Colonic mucosa (tissue), 4 donors: Measurements from ENCODE around the gene SPSB1. TPM values are rescaled to one million over a fixed set of nuclear protein-coding genes. Genes with fewer than 3 reads are reported as not detected.

ENCODE experiments used
- DNase-seq: peaks from one replicate; pipeline ENCODE4 v3.0.0-alpha.2; 2020
- H3K27ac ChIP-seq: fragments of 200-600 bp; one replicate; pipeline ENCODE4 v1.8.0; 2021
- H3K27me3 ChIP-seq: fragments of 200-600 bp; one replicate; pipeline ENCODE4 v1.8.0; 2021
- H3K36me3 ChIP-seq: fragments of 200-600 bp; one replicate; pipeline ENCODE4 v1.8.0; 2021
- H3K4me1 ChIP-seq: fragments of 200-600 bp; one replicate; pipeline ENCODE4 v1.8.0; 2021; ENCODE audit warnings: mild to moderate bottlenecking
- H3K4me3 ChIP-seq: fragments of 200-600 bp; one replicate; pipeline ENCODE4 v1.8.0; 2021
- H3K9ac ChIP-seq, 2 donors: one replicate each; pipeline ENCODE4 v1.7.0; 2013; ENCODE audit warnings: control low read depth in 2 of 2, low read depth in 2 of 2, low read length in 2 of 2
- H3K9me3 ChIP-seq: fragments of 200-600 bp; one replicate; pipeline ENCODE4 v1.8.0; 2021
- intact Hi-C: fragments of 100-400 bp; cut with DNase I; formaldehyde crosslinking; loops from one replicate; pipeline ENCODE4 v1.14.1; 2022
- total RNA-seq, 2 donors: library from RNA; stranded (reverse); fragmentation: NEBNext Ultra II Directional in 1 of 2; extraction: Animal tissue kit (Norgen Biotek cat#: 25700) in 1 of 2; gene quantifications; one replicate each; pipeline ENCODE4 v1.2.1, GENCODE V29; 2021
- TF ChIP-seq, protein P1 (sequence below): fragments of 200-600 bp; IDR thresholded peaks from one replicate; pipeline ENCODE4 v1.8.0; 2022; ENCODE audit warnings: antibody characterized with exemption, mild to moderate bottlenecking
- donor health status: healthy.
- donor health status: DM: no; HTN: no; CAD: no.
- donor health status: DM: no; HTN: no; CAD: no.

The SPSB1 gene
- total RNA-seq, 2 donors from 2014 or later: 14.9 to 28.7 TPM

DNA sequence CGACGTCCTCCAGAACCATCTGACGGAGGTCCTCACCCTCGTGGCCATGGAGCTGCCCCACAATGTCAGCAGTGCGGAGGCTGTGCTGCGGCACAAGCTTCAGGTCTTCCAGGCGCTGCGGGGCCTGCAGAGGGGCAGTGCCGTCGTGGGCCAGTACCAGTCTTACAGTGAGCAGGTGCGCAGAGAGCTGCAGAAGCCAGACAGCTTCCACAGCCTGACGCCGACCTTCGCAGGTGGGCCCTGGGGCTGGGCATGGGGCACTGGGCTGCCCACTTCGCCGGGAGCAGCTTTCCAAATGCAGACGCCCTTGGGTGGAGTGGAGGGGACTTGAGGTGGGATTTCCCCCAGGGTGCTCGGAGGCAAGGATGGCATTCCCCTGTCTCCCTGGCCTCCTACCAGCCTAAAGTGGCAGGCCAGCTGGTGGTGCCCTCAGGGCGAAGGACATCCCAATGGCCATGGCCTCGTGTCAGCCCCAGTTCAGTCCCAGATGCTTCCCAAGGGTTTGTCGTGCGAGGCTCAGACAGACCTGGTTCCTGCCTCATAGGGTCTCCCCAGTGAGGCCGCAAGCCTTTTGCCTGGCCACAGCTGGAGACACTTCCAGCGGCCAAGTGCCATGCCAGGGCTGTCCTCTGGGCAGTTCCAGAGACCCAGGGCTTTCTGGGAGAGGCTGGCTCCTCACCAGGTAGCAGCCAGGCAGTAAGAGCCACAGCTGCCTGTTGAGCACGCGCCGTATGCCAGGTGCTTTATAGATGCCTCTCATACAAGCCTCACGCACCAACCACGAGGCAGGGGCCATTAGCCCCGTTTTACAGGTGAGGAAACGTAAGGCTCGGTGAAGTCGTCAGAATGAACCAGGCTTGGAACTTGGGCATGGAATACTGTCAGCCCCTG lies 30.4 kb upstream of the SPSB1 start:
- peaks cover 5% of the 10 kb centered on the region for H3K36me3 ChIP-seq
- TF ChIP-seq, protein P1, sequence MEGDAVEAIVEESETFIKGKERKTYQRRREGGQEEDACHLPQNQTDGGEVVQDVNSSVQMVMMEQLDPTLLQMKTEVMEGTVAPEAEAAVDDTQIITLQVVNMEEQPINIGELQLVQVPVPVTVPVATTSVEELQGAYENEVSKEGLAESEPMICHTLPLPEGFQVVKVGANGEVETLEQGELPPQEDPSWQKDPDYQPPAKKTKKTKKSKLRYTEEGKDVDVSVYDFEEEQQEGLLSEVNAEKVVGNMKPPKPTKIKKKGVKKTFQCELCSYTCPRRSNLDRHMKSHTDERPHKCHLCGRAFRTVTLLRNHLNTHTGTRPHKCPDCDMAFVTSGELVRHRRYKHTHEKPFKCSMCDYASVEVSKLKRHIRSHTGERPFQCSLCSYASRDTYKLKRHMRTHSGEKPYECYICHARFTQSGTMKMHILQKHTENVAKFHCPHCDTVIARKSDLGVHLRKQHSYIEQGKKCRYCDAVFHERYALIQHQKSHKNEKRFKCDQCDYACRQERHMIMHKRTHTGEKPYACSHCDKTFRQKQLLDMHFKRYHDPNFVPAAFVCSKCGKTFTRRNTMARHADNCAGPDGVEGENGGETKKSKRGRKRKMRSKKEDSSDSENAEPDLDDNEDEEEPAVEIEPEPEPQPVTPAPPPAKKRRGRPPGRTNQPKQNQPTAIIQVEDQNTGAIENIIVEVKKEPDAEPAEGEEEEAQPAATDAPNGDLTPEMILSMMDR: no peak
- no peaks in the 10 kb centered on the region for H3K27me3 ChIP-seq
- no peak overlapping the region for H3K27ac ChIP-seq
- no peaks in the 10 kb centered on the region for H3K4me1 ChIP-seq
- H3K9me3 ChIP-seq: no peaks in the 10 kb centered on the region
- no peak overlapping the region for H3K4me3 ChIP-seq
- DNase-seq: no peak
- intact Hi-C loops: no loop called here
- H3K9ac ChIP-seq: no peak overlapping the region

DNA sequence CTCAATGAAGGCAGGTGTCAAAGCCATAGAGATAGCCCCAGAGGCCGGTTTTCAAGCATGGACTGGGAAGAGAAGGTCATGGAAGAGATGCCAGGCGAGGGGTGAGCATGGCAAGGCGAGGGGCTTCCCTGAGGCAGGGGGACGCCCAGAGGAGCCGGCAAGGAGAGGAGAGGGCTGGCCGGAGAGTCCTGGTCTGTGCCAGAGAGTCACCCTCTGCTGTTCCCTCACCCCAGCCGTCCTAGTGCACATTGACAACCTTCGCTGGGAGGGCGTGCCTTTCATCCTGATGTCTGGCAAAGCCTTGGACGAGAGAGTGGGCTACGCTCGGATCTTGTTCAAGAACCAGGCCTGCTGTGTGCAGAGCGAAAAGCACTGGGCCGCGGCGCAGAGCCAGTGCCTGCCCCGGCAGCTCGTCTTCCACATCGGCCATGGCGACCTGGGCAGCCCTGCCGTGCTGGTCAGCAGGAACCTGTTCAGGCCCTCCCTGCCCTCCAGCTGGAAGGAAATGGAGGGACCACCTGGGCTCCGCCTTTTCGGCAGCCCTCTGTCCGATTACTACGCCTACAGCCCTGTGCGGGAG lies 29.3 kb upstream of the SPSB1 start:
- intact Hi-C loops: no loop called here

DNA sequence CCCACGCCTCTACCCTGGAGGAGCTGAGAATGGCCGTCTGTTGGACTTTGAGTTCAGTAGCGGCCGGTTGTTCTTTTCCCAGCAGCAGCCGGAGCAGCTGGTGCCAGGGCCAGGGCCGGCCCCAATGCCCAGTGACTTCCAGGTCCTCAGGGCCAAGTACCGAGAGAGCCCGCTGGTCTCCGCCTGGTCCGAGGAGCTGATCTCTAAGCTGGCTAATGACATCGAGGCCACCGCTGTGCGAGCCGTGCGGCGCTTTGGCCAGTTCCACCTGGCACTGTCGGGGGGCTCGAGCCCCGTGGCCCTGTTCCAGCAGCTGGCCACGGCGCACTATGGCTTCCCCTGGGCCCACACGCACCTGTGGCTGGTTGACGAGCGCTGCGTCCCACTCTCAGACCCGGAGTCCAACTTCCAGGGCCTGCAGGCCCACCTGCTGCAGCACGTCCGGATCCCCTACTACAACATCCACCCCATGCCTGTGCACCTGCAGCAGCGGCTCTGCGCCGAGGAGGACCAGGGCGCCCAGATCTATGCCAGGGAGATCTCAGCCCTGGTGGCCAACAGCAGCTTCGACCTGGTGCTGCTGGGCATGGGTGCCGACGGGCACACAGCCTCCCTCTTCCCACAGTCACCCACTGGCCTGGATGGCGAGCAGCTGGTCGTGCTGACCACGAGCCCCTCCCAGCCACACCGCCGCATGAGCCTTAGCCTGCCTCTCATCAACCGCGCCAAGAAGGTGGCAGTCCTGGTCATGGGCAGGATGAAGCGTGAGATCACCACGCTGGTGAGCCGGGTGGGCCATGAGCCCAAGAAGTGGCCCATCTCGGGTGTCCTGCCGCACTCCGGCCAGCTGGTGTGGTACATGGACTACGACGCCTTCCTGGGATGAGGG lies 28.5 kb upstream of the SPSB1 start:
- intact Hi-C loops: no loop called here
- H3K27ac ChIP-seq: no peak overlapping the region
- no peaks in the 10 kb centered on the region for H3K4me1 ChIP-seq
- DNase-seq: no peak
- H3K27me3 ChIP-seq: no peaks in the 10 kb centered on the region
- no peak overlapping the region for H3K9ac ChIP-seq
- H3K36me3 ChIP-seq: peaks cover 5% of the 10 kb centered on the region
- TF ChIP-seq, protein P1: no peak
- no peak overlapping the region for H3K4me3 ChIP-seq
- no peaks in the 10 kb centered on the region for H3K9me3 ChIP-seq

More for the DNA sequence above, 29.3 kb upstream of the SPSB1 start:
- H3K27ac ChIP-seq: no peak overlapping the region
- no peak overlapping the region for H3K4me3 ChIP-seq
- no peak for DNase-seq
- H3K27me3 ChIP-seq: no peaks in the 10 kb centered on the region
- H3K4me1 ChIP-seq: no peaks in the 10 kb centered on the region
- H3K36me3 ChIP-seq: peaks cover 5% of the 10 kb centered on the region
- TF ChIP-seq, protein P1: no peak
- no peaks in the 10 kb centered on the region for H3K9me3 ChIP-seq
- H3K9ac ChIP-seq: no peak overlapping the region

DNA sequence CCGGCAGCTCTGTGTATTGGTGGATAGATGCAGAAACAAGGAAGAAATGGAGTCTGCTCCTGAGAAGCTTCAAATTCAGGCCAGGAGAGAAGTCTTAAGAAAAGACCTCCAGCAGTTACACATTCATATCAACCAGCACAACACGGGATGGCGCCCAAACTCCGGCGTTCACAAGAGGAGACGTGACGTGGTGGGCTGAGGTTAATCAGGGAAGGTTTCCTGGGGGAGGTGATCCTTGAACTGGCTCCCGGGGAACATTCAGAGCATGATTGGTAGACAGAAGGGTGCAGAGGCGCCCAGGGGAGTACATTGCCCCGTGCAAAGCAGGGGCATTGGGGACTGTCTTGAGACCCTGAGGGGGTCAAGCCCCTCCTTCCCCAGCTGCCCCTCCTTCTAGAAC lies 27.7 kb upstream of the SPSB1 start:
- intact Hi-C loops: no loop called here
- no peak overlapping the region for H3K4me3 ChIP-seq
- DNase-seq: no peak
- H3K36me3 ChIP-seq: peaks cover 5% of the 10 kb centered on the region
- H3K9ac ChIP-seq: no peak overlapping the region
- no peaks in the 10 kb centered on the region for H3K27me3 ChIP-seq
- no peaks in the 10 kb centered on the region for H3K4me1 ChIP-seq
- H3K9me3 ChIP-seq: no peaks in the 10 kb centered on the region
- H3K27ac ChIP-seq: no peak overlapping the region
- TF ChIP-seq, protein P1: no peak

DNA sequence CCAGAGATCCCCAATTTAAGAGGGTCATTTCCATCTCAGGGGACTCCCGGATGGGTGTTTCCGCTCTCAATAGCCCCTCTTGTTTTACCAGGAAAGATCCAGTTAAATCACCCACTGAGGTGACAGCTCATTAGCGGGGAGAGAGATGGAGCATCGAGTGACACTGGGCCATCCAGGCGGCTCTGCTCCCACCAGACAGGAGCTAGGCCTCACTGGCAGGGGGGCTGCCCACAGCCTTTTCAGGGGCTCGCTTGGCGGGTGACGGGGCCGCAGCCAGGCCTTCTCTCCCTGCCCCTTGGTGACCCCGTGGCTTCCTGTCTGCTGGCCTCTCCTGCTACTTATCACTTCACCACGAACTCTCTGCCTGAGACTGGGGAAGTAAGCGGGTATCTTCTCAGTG lies 26.7 kb upstream of the SPSB1 start:
- H3K27ac ChIP-seq: no peak overlapping the region
- no peak overlapping the region for H3K4me3 ChIP-seq
- H3K4me1 ChIP-seq: no peaks in the 10 kb centered on the region
- intact Hi-C loops: loop anchor here (2.0 kb wide), 1 partner anchor 189 kb away; no protein-coding TSS in a partner anchor
- DNase-seq: no peak
- peaks cover 5% of the 10 kb centered on the region for H3K36me3 ChIP-seq
- TF ChIP-seq, protein P1: no peak
- no peaks in the 10 kb centered on the region for H3K9me3 ChIP-seq
- H3K9ac ChIP-seq: no peak overlapping the region
- no peaks in the 10 kb centered on the region for H3K27me3 ChIP-seq
